Measurements from ENCODE around the gene FARS2.

DNA sequence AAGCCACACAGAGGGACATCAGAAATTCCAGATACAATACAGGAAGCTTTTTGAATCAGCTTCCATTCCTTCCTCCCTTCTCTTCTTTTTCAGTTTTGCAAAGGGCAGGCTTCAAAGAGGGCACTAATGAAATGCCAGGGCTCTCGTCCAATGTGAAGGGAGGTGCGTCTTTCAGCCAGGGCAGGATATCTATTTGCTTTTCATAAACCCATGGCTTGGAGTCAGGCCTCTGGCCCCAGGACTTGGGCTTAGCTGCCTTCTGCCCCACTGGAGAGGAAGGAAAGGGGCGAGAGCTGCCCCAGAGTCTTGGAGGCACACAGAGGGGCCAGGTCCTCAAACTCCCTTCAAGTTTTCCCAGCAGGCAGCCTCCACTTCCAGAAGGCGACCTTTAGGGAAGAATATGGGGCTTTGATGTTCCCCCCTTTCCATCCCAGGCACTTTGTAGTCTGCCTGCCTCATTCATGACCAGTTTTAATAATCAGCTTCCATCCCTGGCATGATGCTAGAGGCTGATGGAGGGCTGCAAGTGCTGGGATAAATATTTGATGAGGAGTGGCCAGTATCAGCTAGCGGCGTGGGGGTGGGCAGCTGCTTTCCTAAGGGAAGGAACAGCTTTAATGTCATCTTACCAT lies 510.6 kb downstream of the FARS2 start:
- TF ChIP-seq, protein P1, sequence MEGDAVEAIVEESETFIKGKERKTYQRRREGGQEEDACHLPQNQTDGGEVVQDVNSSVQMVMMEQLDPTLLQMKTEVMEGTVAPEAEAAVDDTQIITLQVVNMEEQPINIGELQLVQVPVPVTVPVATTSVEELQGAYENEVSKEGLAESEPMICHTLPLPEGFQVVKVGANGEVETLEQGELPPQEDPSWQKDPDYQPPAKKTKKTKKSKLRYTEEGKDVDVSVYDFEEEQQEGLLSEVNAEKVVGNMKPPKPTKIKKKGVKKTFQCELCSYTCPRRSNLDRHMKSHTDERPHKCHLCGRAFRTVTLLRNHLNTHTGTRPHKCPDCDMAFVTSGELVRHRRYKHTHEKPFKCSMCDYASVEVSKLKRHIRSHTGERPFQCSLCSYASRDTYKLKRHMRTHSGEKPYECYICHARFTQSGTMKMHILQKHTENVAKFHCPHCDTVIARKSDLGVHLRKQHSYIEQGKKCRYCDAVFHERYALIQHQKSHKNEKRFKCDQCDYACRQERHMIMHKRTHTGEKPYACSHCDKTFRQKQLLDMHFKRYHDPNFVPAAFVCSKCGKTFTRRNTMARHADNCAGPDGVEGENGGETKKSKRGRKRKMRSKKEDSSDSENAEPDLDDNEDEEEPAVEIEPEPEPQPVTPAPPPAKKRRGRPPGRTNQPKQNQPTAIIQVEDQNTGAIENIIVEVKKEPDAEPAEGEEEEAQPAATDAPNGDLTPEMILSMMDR (IDR thresholded peaks at IDR 0.05 in 2 of 3, conservative IDR thresholded peaks at IDR 0.05 in 1 of 3; ENCODE audit: borderline replicate concordance in 1 of 3, insufficient read depth in 1 of 3, low read depth in 2 of 3, low read length in 2 of 3), result no peak
- TF ChIP-seq TCF7L2 (IDR thresholded peaks at IDR 0.05; ENCODE audit: borderline replicate concordance, extremely low read depth, insufficient read depth, insufficient read length) (no peak), POLR2A (IDR thresholded peaks at IDR 0.05; ENCODE audit: borderline replicate concordance, extremely low read depth, insufficient read depth, insufficient read length) (no peak)

Measured in HCT116 (cell line).